HepG2 (cell line): ENCODE measurements around the gene CLASRP. TPM values are rescaled to one million over a fixed set of nuclear protein-coding genes. Genes with fewer than 3 reads are reported as not detected.

Experiments used
- ATF7-NPFF ChIP-seq: sonication (generic); formaldehyde crosslinking; IDR thresholded peaks from 2 replicates; pipeline ENCODE4 v1.8.1; 2023; ENCODE audit warnings: mild to moderate bottlenecking, low read depth, missing genetic modification reagents, moderate library complexity
- ATRX ChIP-seq: sonication (generic); formaldehyde crosslinking; IDR thresholded peaks from 2 replicates; pipeline ENCODE4 v1.4.0; 2020; ENCODE audit warnings: missing genetic modification reagents, borderline replicate concordance
- MIER3 ChIP-seq: IDR thresholded peaks from 2 replicates; pipeline ENCODE4 v1.6.1; 2016; ENCODE audit warnings: missing compliant biosample characterization, borderline replicate concordance
- MYC ChIP-seq: sonication (generic); formaldehyde crosslinking; IDR thresholded peaks from 2 replicates; pipeline ENCODE4 v1.9.0; 2021; ENCODE audit warnings: missing genetic modification reagents, borderline replicate concordance
- PITX1 ChIP-seq: sonication (generic); formaldehyde crosslinking; IDR thresholded peaks from 2 replicates; pipeline ENCODE4 v1.5.1; 2020; ENCODE audit warnings: mild to moderate bottlenecking, missing genetic modification reagents
- PTBP1 ChIP-seq: fragments of 200-400 bp; formaldehyde crosslinking; IDR thresholded peaks from 2 replicates; pipeline ENCODE4 v1.6.1; 2018; ENCODE audit warnings: low read length, low read depth; ENCODE audit not compliant: poor library complexity, severe bottlenecking
- RXRA ChIP-seq: sonication (generic); formaldehyde crosslinking; IDR thresholded peaks from 2 replicates; pipeline ENCODE4 v1.5.1; 2020; ENCODE audit warnings: missing genetic modification reagents
- SAP130 ChIP-seq: IDR thresholded peaks from 2 replicates; pipeline ENCODE4 v1.6.1; 2016; ENCODE audit warnings: low read depth
- ZBTB14 ChIP-seq: sonication (generic); formaldehyde crosslinking; IDR thresholded peaks from 2 replicates; pipeline ENCODE4 v1.4.0; 2020; ENCODE audit warnings: missing genetic modification reagents
- ZNF230 ChIP-seq: sonication (generic); formaldehyde crosslinking; IDR thresholded peaks from 2 replicates; pipeline ENCODE4 v1.4.0; 2020; ENCODE audit warnings: mild to moderate bottlenecking, missing genetic modification reagents
- ZNF430 ChIP-seq: sonication (generic); formaldehyde crosslinking; IDR thresholded peaks from 2 replicates; pipeline ENCODE4 v1.9.0; 2021; ENCODE audit warnings: mild to moderate bottlenecking, missing genetic modification reagents
- ZNF770 ChIP-seq: sonication (generic); formaldehyde crosslinking; IDR thresholded peaks from 2 replicates; pipeline ENCODE4 v1.5.0; 2020; ENCODE audit warnings: mild to moderate bottlenecking, missing genetic modification reagents
- polyA plus RNA-seq, 8 experiments: library from polyadenylated mRNA; depleted of rRNA in 3 of 8; stranded (reverse) in 7 of 8; unstranded in 1 of 8; fragments of >200 nt; fragmentation: Illumina TruSeq in 4 of 8; extraction: Trizol in 4 of 8; gene quantifications; 2 replicates each; pipeline versions ENCODE4 v1.2.1 to v1.2.3, GENCODE V29; 2011 to 2016; ENCODE audit warnings: low read depth in 4 of 8, missing spikeins in 1 of 8, mixed read lengths in 1 of 8; ENCODE audit not compliant: insufficient read depth in 1 of 8
- total RNA-seq, 5 experiments: library from RNA; depleted of rRNA; stranded (reverse); fragments of >200 nt; fragmentation: Illumina TruSeq; extraction: Trizol; gene quantifications; 2 replicates each; pipeline ENCODE4 v1.2.3, GENCODE V29; 2016; ENCODE audit warnings: low read depth in 1 of 5
- TF ChIP-seq, protein P1 (sequence below): sonication (generic); formaldehyde crosslinking; IDR thresholded peaks from 2 replicates; pipeline ENCODE4 v1.5.0; 2020; ENCODE audit warnings: mild to moderate bottlenecking, missing genetic modification reagents
- TF ChIP-seq, protein P2 (sequence below): sonication (generic); formaldehyde crosslinking; IDR thresholded peaks from 2 replicates; pipeline ENCODE4 v1.5.0; 2020; ENCODE audit warnings: missing genetic modification reagents
- TF ChIP-seq, protein P3 (sequence below): sonication (generic); formaldehyde crosslinking; conservative IDR thresholded peaks from 2 replicates; pipeline ENCODE4 v1.8.0; 2022; ENCODE audit warnings: mild to moderate bottlenecking, moderate library complexity, missing genetic modification reagents
- TF ChIP-seq, protein P4 (sequence below): IDR thresholded peaks from 2 replicates; pipeline ENCODE4 v1.6.1; 2016; ENCODE audit warnings: low read depth, control low read depth

The CLASRP gene
- total and polyA plus RNA-seq, 2 of the 13 experiments (the other 11 are each of a cell fraction or from before 2014, with no cell fraction given), result 32.0 to 51.4 TPM

DNA sequence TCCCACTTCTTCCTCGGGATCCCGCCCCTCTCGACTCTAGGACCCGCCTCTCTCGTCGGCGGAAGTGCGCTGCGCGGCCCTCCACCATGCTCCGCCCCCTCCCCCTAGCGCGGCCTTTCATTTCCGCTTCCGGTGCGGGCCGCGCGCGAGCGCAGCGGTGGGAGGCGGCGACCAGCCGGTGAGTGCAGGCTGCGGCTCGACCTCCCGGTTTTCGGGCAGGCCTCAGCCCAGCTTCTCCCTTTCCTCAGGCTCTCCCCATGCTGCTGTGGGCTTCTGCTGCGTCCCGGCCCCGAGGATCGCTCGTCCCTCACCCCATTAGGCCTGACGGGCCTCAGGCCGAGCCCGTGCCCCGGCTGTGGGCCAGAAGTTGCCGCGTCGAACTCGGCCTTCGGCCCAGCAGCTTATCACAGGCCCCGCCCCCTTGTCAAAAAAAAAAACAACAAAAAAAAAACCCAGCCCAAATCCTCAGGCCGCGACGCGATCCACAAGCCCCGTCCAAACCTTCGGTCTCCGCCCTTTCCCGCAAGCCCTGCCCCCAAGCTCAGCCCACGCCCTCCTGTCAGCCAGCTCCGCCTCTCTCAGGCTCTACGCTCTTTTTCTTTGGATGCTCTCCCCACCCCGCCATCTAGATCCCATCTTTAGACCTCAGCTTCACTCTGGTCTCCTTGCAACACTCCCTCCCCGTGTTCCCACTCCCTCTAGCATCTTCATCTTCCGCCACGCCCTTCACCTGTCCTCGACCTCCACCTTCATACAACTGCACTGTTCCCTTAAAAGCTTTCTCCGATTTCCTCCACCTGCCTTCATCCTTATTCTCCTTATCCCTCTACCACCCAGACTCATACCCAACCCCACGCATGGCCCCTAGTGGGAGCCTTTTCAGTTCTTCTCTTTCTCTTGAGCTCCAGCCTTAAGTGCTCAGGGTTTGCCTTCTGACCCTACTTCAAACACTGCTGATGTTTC, at the start of gene CLASRP (continued):
- TF ChIP-seq PTBP1 (peak; percentile 41), SAP130 (peak; percentile 91), RXRA (peak; percentile 40; the same call in 1 of the 2 replicates), MIER3 (CRISPR knock-in tag) (0 out of 2 replicates have a peak, but pooled peaks have one; percentile 41), PITX1 (peak; percentile 79), ATRX (no peak), ATF7-NPFF (CRISPR knock-in tag) (peak; percentile 62; the same call in 1 of the 2 replicates), ZNF430 (CRISPR knock-in tag) (0 out of 2 replicates have a peak, but pooled peaks have one; percentile 36), ZNF770 (CRISPR knock-in tag) (0 out of 2 replicates have a peak, but pooled peaks have one; percentile 19), ZNF230 (CRISPR knock-in tag) (0 out of 2 replicates have a peak, but pooled peaks have one; percentile 73), ZBTB14 (peak; percentile 57), MYC (CRISPR knock-in tag) (peak; percentile 89)
- TF ChIP-seq, protein P1, sequence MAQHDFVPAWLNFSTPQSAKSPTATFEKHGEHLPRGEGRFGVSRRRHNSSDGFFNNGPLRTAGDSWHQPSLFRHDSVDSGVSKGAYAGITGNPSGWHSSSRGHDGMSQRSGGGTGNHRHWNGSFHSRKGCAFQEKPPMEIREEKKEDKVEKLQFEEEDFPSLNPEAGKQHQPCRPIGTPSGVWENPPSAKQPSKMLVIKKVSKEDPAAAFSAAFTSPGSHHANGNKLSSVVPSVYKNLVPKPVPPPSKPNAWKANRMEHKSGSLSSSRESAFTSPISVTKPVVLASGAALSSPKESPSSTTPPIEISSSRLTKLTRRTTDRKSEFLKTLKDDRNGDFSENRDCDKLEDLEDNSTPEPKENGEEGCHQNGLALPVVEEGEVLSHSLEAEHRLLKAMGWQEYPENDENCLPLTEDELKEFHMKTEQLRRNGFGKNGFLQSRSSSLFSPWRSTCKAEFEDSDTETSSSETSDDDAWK, result no peak
- TF ChIP-seq, protein P2, sequence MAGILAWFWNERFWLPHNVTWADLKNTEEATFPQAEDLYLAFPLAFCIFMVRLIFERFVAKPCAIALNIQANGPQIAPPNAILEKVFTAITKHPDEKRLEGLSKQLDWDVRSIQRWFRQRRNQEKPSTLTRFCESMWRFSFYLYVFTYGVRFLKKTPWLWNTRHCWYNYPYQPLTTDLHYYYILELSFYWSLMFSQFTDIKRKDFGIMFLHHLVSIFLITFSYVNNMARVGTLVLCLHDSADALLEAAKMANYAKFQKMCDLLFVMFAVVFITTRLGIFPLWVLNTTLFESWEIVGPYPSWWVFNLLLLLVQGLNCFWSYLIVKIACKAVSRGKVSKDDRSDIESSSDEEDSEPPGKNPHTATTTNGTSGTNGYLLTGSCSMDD (CRISPR knock-in tag), result no peak
- TF ChIP-seq, protein P3, sequence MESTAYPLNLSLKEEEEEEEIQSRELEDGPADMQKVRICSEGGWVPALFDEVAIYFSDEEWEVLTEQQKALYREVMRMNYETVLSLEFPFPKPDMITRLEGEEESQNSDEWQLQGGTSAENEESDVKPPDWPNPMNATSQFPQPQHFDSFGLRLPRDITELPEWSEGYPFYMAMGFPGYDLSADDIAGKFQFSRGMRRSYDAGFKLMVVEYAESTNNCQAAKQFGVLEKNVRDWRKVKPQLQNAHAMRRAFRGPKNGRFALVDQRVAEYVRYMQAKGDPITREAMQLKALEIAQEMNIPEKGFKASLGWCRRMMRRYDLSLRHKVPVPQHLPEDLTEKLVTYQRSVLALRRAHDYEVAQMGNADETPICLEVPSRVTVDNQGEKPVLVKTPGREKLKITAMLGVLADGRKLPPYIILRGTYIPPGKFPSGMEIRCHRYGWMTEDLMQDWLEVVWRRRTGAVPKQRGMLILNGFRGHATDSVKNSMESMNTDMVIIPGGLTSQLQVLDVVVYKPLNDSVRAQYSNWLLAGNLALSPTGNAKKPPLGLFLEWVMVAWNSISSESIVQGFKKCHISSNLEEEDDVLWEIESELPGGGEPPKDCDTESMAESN (CRISPR knock-in tag), result peak; percentile 74
- TF ChIP-seq, protein P4, sequence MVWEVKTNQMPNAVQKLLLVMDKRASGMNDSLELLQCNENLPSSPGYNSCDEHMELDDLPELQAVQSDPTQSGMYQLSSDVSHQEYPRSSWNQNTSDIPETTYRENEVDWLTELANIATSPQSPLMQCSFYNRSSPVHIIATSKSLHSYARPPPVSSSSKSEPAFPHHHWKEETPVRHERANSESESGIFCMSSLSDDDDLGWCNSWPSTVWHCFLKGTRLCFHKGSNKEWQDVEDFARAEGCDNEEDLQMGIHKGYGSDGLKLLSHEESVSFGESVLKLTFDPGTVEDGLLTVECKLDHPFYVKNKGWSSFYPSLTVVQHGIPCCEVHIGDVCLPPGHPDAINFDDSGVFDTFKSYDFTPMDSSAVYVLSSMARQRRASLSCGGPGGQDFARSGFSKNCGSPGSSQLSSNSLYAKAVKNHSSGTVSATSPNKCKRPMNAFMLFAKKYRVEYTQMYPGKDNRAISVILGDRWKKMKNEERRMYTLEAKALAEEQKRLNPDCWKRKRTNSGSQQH (CRISPR knock-in tag), result no peak
